Lung microvascular endothelial cell (primary cell): ENCODE results near the gene SERP2. TPM values are rescaled to one million over a fixed set of nuclear protein-coding genes. Genes with fewer than 3 reads are reported as not detected.
"Not testable (repeated sequence)": the region's sequence is repeated elsewhere in the genome, so short reads cannot be mapped to it uniquely, and the experiment has no call there.

Source experiments
- DNase-seq, 2 donors: peaks; one replicate each; pipeline versions ENCODE4 v3.0.0 to v3.0.0-alpha.2; 2010; ENCODE audit warnings: low read depth in 2 of 2
- total RNA-seq: library from RNA; depleted of rRNA; stranded (reverse); fragments of >200 nt; gene quantifications from 2 replicates; pipeline ENCODE4 v1.2.1, GENCODE V29; 2014

The SERP2 gene
- 1.5 and 3.6 TPM in 2 replicates for total RNA-seq

DNA sequence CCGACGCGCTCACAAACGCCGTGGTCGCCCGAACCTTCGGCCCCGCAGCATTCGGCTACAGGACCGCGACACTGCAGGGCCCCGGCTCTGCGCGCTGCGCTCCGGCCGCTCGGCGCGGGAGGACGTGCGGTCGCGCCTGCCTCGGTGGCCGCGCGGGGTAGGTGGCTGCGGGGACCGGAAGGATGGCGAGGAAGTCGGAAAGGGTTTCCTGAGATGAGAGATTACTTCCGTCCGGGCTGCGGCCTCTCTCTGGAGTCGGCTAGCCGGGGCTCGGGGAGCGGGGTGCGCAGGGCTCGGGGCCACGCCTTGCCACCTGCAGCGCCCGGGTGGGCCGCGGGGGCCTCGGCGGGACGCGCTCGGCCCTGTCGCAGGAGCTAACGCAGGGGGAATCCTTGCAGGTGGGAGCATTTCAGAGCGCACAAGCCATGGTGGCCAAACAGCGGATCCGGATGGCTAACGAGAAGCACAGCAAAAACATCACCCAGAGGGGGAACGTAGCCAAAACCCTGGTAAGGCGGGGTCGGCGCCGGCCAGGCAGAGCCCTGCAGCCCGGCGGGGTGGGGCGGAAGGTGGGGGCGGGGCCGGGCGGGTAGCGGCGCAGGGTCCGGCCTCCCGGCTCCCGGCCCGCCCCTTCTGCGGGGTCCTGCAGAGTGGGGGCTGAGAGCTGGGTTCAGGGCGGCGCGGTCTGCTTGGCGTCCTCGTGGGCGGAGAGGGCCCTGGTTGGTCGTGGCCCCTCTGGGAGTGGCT is at the start of gene SERP2:
TSS of gene SERP2 (plus strand) at position 224 of the 747 bp plus-strand sequence. CDS start at position 426, 202 bp downstream.
- DNase-seq: peak in 1 of 2 donors; percentile 30

DNA sequence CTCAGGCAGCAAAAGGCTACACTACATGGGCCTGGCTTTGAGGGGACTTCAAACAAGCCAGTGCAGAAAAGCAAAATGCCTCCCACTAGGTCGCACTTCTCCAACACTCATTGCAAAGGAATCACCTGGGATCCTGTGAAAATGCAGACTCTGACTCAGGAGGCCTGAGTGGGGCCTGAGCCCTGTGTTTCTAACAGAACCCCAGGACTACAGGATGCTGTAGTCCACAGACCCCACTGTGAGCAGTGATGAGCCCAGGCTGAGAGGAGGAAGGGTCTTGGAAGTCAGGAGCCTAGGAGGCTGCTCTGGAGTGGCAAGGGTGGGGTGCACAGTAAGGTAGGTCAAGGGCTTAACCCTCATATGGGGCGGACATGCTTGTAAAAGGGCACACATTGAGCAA is 46.7 kb upstream of the SERP2 start:
- DNase-seq: no peak

DNA sequence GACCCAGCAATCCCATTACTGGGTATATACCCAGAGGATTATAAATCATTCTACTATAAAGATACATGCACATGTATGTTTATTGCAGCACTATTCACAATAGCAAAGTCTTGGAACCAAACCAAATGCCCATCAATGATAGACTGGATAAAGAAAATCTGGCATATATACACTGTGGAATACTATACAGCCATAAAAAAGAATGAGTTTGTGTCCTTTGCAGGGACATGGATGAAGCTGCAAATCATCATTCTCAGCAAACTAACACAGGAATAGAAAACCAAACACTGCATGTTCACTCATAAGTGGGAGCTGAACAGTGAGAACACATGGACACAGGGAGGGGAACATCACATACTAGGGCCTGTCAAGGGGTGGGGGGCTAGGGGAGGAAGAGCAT is 44.6 kb upstream of the SERP2 start:
- DNase-seq: not testable (repeated sequence)

DNA sequence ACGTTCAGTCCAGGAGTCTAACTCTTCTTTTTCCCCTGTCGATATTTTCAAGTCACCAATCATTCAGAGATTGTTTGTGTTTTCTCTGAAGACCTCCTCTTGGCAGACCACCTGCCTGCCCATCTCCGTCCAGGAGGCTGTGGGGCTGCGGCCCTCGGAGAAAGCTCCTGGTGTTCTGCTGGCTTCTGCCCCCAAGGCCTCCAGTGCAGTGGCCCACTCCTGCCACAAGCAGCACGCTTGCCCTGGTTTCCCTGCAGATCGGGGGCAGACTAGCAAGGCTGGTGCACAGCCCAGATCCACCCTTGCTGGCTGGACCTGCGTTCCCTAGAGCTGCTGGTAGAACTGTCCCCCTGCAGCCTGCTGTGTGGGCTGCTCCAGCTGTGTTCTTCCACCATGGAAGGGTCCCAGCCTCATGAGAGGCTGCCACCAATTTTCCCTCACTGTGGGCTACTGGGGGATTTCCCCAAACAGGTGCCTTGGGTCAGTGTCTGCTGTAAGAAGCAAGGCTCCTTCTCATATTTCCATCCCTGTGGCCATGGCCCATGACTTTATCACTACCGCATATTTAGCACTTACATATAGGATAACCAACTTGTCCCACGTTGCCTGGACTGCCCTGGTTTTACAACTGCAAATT is 43.6 kb upstream of the SERP2 start:
- DNase-seq: no peak

DNA sequence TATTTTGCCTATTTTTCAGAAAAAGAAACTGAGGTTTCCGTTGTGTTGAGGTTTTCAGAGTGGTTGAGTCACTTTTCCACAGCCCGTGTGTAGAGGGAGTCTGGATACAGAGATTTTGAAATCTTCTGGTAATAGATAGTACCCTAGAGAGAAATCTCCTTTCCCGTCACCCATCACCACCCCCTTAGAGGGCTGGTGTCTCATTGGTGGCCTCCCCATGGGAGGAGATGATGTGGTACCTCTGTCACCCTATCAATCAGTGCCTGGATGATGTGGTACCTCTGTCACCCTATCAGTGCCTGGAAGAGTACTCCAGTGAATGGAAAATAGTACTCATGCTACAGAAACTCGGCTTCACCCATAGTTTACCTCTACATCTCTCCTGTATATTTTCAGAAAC is 42.2 kb upstream of the SERP2 start:
- DNase-seq: no peak

DNA sequence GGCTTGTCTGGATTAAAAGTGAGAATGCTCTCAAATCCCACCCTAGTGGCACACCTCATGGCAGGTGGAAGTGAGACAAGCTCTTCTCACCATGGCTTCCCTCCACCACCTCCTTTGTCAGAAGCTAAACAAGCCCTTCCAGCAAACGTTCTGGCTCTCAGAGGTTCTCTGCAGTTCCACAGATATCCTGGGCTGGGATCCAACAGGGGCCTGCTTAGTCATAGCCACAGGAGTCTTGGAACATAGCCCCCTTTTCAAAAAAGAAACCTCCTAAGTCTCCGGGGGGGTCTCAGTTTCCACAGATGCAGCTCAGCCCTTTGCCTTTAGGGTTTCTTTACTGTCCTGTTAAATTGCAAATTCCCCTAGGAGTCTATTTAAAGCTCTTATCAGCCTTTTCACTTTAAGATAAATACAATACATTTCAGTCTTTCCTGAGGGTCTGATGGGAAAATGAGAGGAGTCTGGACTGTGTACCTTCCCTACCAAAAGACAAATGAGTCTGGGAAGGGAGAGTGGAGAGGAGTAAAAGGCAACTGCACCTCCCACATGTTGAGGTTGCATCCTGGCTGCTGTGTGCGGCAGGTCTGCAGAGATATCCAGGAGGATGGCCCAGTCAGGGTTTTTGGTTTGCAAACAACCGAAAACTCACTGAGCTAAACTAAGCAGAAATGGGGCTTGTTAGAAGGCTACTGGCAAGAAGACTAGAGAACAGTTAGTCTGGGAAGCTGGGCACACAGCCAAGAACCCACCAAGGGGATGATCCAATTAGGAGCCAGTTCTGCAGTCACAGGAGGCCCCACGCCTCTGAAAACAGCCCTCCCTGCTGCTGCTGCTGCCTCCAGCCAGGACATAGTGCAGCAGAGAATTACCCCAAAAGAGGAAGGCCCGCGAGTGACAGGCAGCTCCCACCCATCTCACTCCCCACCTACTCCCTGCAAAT is 41.4 kb upstream of the SERP2 start:
- peak; percentile 14 to 74 for DNase-seq

DNA sequence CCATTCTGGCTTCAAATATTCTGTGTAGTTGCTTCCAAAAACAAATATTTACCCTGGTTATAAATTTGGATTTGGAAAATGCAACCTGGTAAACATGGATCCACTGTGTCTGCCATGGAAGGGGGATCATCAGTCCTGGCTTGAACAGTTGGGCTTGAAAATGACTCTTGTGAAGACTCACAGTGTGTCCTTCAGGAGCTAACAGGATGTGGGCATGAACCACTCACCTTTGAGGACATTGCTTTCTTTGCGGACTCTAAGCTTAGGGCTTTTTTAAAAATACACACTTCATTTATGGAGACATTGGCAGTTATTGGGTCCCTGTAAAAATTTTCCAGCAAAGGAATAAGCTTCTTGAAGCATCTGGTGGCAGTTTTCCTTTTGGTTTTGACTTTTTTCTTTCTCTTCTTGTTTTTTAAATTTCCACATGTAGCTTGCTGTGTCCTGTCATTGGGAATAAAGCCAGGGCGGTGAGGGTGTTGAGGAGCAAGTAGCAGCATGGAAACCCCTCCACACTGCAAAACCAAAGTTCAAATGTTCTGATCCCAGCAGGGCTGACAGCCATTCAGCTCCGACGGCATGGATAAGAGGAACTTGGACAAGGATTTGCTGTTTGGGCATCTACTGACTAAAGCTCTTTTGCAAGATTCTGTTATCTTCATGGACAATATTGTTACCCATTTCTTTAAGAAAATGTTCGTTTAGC is 39.5 kb upstream of the SERP2 start:
- no peak for DNase-seq

DNA sequence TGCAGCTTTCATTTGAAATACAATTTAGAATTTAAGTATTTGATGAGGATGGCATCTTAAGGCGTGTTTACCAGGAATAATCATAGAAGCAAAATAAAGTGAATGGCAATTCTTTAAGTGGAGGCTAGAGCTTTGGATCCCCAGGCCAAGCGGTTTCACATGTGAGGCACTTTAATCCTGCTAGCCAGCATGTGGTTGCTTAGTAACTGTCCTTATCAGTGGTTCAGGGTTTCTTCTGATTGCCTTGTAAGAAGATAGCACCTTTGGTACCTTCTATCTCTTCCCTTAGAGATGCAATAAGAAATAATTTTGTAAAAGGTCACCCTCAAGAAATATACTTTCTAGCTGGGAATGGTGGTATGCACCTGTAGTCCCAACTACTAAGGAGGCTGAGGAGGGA is 38.9 kb upstream of the SERP2 start:
- DNase-seq: no peak

DNA sequence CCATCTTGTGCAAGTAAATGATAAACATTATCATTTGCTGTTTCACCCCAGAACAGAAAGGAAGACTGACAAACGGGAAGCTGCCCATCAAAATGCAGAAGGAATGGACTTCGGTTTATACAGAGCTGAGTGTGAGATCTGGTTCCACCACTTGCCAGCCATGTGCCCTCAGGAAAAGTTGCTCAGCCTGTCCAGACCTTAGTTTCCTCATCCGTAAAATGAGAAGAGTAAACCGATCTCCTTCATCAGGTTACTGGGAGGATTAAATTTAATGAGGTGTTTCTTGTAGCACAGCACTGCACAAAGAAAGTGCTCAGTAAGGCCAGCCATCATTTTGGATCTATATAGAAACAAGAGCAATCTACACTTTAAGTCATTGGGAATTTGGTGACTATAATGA is 36.7 kb upstream of the SERP2 start:
- DNase-seq: no peak

DNA sequence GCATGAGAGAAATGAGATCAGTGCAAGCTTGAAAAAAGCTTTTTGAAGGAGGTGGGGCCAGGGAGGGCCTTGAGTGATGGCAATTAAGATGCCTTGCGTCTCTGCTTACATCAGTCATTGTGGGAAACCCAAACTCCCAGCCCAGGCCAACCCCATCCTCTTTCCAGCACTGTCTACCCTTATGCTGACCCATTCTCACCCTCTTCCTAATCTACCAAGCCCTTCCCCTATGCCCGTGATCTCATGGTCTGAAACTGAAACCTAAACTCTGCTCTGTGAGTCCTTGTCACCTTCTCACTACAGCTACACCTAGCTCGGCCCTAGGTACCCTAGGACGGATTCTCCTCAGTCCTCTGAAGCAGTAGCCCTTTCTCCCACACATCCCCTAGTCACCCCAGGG is 36.0 kb upstream of the SERP2 start:
- DNase-seq: no peak

DNA sequence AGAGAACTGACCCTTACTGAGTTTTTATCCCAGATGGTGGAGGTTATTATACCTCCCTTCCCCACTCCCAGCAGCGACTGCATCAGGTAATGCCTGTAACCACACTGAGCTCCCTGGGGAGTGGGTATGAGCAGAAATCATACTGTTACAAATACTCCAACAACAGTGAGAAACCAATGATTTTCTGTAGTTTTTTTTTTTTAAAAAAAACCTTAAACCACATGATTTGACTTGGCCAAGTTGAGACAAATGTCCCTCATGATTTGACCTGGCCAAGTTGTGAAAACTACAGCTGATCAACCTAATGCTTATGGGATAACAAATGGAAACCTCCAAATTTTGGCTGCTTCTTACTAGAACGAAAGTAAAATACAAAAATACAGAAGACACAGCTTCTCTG is 33.1 kb upstream of the SERP2 start:
- DNase-seq: no peak

DNA sequence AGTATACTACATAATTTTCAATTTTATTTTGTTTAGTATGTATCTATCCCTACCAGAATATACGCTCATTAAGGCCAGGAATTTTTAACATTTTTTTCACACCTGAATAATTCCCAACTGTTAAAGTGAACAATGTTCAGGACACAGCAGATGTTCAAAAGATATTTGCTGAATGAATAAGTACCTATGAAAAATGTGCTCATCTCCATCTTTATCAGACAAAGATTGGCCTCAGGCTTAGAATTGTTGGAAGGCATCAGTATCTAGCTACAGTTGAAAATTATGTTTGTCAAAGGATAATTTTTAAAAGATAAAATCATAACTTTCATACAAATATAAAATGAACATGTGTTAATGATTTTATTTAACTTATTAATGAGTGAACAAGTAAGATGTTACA is 30.9 kb upstream of the SERP2 start:
- DNase-seq: no peak

DNA sequence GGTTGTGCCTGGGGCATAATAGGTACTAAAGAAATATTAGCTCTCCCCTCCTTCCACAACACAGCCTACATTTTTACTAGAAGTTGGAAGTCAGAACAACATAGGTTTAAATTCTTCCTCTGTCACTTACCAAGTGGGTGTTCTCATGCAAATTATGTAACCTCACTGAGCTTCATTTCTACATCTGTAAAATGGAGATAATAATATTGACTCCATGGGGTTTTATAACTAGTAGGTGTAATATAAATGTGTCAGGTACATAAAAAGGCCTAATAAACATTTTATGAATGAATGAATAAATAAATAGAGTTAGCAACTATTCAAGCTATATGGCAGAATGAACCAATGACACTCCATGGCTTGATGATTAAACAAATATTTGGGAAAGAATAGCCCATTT is 27.1 kb upstream of the SERP2 start:
- no peak for DNase-seq

DNA sequence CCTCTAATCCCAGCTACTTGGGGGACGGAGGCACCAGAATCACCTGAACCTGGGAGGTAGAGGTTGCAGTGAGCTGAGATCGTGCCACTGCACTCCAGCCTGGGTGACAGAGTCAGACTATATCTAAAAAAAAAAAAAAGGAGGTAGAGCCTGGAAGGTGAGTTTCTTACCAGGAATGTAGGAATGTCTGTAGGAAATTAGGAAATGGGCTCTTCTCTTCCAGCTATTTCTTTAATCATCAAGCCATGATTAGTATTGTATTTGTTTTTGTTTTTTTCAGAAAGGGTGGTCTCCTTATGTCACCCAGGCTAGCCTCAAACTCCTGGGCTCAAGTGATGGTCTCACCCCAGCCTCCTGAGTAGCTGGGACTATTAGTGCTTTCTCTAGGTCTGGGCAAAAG is 26.3 kb upstream of the SERP2 start:
- DNase-seq: no peak

DNA sequence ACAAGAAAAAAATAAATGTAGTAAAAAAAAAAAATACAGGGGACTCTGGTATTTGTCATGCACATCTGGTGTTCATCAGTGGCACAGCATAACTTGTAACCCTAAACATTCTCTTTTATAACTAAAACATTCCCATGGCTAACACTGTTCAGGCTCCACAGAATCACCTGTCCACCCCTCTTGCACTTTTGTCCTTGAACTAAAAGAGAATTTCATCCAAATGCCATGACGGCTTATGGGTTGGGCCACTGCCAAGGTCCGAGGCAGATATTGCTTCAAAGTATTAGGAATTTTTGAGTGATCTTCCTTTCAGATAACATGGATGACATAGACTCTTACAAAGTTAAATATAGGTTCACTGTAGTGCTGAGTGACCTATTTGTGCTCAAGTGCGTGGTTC is 25.7 kb upstream of the SERP2 start:
- DNase-seq: no peak

DNA sequence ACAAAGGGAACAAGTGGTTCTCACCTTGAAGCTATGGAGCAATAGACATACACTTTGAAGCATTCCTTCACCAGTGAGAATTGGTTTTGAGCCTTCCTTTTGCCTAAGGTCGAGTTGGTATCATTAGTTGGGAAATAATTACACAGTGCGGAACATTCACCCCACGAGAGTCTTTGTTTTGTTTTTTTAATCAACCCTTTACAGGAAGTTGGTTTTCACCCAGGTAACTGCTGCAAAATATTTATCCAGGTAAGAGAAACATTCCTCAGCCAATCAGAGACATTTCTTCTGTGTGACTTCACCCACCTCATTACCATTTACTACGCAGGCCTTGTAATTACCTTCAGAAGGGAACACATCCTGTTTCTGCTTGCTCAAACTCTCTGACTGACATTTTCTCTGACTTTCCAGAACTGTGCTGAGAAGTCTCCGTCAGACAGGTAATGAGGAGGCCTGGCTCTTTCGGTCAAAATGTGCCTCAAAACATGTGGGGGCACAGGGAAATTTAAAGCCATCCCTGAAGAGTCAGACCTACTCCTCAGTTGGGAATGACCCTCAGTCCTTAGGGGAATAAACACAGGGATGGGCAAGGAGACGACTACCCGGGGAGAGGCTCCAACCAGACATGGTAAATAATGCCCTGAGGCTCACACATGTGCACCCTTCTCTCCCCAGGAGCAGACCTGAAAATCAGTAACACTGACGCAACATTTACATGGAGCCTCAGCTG is 22.7 kb upstream of the SERP2 start:
- no peak for DNase-seq

DNA sequence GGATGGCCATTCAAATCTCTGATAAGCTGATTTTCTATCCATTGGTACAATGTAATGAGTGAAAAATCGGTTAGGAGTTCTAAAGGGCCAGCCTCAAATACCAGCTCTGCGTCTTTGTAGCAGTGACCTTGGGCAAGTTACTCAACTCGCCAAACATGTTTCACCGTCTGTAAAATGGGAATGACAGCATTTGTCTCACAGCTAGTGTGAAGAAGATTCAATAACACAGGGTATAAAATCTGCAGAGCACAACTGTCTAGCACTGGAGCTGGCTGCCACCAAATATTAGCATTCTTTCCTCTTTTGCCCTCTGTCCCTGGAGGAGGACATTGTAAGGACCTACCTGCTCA is 22.1 kb upstream of the SERP2 start:
- DNase-seq: no peak

DNA sequence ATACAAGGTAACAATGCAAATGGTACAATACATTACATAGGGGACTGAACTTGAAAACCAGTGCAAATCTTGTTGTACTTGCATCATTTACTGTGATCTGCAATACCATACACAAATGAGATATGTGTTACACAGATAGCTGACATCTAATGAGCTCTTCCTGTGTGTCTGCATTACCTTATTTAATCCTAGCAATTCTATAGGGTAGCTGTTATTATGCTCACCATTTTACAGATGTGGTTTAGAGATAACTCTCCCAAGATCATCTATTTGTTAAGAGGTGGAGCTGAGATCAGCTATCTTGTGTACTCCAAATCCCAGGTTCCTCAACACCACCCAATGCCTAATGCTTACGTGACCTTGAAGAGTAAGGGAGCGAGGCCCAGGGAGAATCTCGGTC is 21.4 kb upstream of the SERP2 start:
- DNase-seq: no peak

DNA sequence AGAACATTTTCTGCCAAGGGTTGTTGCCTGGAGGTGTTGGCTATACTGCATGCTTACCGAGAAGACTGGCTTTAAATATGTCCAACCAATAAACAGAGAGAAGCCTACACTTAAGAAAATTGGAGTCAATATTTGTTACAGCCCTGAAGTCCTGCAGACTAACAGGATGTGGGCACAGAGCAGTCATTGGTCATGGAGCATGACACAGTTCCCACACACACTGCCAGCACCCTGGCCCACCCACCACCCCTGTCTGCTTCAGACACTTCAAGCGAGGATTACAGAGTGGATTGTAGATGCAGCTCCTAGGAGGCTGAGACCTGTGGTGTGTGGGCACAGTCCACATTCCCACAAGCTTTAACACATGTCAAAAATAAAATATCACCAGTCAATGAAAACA is 21.0 kb upstream of the SERP2 start:
- no peak for DNase-seq

DNA sequence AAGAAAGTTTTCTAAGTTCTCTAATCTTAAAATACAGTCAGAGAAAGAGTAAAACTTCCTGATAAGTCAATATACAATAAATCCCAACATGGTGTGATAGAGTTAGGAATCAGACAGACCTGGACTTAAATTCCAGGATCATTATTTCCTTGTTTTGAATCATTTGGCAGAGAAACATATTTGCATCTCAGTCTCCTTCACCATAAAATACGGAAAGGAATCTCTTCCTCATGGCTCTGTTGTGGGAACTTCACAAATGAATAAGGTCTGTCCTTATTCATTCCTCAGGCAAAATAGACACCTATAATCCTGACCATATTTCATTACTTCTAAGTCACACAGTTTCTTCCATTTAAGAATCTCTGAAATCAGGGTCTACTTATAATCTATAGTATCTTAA is 19.3 kb upstream of the SERP2 start:
- no peak for DNase-seq

DNA sequence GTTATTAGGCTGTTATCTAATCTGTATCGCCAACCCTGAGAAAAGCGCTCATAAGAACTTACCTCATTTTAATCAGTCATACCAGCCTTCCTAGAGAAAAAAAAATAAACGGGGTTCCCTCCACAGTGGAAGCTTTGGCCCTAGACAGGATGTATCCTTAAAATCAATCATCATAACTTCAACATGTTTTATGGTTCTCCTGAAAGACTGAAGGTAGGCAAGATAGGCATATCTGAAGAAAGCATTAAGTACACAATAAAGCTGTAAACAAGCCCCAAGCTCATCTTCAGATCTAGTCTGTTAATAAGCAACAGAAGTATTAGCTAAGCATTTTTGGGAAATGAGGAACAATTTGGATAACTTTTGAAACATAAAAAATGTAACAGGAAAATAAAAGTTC is 18.7 kb upstream of the SERP2 start:
- DNase-seq: no peak
